Endometrial microvascular endothelial cells (primary cell): ENCODE measurements around the gene PRKG1. TPM values are rescaled to one million over a fixed set of nuclear protein-coding genes. Genes with fewer than 3 reads are reported as not detected.

Source experiments
- in situ Hi-C: cut with HindIII; loops from 2 replicates; pipeline ENCODE4 v1.10.0; 2017; ENCODE audit warnings: low sequenced_read_pairs, low pct_unique_long_range_greater_than_20kb; ENCODE audit errors: inconsistent ontology term
- total RNA-seq: library from RNA; depleted of rRNA; stranded (reverse); fragments of >200 nt; gene quantifications from one replicate; pipeline ENCODE4 v1.2.3, GENCODE V29; 2015; ENCODE audit errors: inconsistent ontology term

PRKG1 gene
- total RNA-seq, 1 donor from 2014 or later: not detected

GRCh38 chr10:51815723-51816122, 741.4 kb downstream of the PRKG1 start:
- in situ Hi-C loops: no loop called here

GRCh38 chr10:51821045-51821444, 746.8 kb downstream of the PRKG1 start:
- in situ Hi-C loops: no loop called here

GRCh38 chr10:51821745-51822144, 747.5 kb downstream of the PRKG1 start:
- in situ Hi-C loops: no loop called here

DNA sequence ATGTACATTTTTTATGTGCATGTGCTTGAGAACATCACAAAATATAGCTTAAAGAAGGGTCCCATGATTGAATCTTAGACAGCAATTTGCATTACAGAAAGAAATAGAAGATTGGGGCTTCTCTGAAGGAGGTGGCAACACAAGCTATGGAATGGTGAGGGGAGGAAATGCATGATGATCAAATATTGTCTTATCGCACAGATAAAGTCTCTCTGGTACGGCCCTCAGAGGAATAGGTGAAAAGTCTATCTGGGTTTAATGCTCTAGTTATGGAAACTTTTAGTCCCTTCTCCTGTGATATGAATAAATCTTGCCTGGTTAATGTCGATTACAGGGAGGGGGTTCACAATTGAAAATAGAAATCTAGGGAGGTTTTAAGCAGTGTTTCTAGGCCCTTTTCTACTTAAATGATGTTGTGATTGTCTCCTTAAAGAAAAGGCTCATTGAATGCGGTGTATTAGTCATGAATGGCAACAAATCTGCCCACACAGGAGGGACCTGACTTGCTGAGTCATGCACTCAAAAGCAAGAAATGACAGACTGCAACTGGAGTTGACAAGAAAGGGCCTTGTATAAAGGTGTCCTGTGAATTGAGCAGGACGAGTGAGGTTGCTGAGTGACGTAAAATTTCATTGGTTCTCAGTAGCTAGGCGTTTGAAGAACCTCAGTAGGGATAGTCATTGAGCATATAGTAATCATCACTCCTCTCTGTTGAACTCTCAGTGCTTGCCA, 758.5 kb downstream of the PRKG1 start:
- in situ Hi-C loops: no loop called here

GRCh38 chr10:51834548-51834947, 760.3 kb downstream of the PRKG1 start:
- in situ Hi-C loops: no loop called here

GRCh38 chr10:51838471-51838870, 764.2 kb downstream of the PRKG1 start:
- in situ Hi-C loops: no loop called here

GRCh38 chr10:51843966-51844365, 769.7 kb downstream of the PRKG1 start:
- in situ Hi-C loops: no loop called here

- in situ Hi-C loops: no loop called here
Measured at GRCh38 chr10:51846856-51847506, 772.7 kb downstream of the PRKG1 start.

GRCh38 chr10:51852297-51852696, 778.0 kb downstream of the PRKG1 start:
- in situ Hi-C loops: no loop called here

GRCh38 chr10:51857305-51857704, 783.0 kb downstream of the PRKG1 start:
- in situ Hi-C loops: no loop called here

GRCh38 chr10:51860257-51860656, 786.0 kb downstream of the PRKG1 start:
- in situ Hi-C loops: no loop called here

DNA sequence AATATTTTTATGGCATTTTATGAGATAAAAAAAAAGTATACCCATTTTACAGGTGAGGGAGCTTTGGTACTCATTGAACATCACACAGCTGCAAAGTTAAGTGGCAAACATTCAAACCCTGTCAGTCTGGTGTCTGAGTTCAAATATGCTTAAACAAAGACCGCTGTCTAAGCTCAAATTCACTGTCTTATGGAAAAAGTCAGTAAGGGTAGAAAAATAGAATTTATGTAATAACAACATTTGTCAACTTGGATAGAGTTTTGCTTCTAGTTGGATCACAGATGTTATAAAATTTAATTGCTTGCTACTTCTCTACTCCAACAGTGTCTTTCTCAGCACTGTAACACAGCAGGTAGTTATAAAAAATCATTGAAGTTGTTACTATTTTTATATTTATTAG, 786.8 kb downstream of the PRKG1 start:
- in situ Hi-C loops: no loop called here

- in situ Hi-C loops: no loop called here
Measured at GRCh38 chr10:51861731-51862130, 787.4 kb downstream of the PRKG1 start.

- in situ Hi-C loops: no loop called here
Measured at GRCh38 chr10:51862149-51862548, 787.9 kb downstream of the PRKG1 start.

- in situ Hi-C loops: no loop called here
Measured at GRCh38 chr10:51867956-51868355, 793.7 kb downstream of the PRKG1 start.

DNA sequence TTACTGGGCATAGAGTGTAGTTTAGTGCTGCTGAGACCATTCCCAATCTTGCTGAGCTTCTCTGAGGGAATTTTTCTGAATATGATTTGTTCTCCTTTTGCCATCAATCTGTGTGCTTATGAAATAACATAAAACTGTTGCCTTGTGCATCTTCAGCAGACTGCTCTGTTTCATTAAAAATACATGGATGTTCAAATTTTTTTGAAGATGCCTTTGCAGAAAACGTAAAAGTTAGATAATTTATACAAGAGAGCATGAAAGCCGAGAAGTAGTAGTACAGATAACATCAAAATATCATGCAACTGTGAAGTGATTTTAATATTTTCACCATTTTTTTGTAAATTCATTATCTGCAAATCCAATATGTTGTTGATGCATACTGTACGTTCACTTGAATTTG, 799.8 kb downstream of the PRKG1 start:
- in situ Hi-C loops: no loop called here

DNA sequence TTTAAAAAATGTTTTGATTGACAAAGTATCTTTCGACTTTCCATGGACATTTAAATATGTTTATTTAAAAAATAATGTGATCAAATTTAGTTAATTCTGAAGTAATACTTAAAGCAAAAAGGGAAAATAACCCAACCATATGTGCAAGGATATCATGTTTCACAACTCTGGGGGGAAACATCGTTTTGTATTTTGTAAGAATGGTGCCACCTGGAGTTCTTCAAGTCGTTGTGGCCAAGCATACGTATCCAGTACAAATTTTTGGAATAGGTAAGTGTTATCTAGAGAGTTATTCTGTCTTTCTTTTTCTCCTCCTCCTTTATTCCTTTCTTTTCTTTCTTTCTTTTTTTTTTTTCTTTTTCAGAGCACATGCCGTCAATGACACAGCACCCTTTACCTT, 801.3 kb downstream of the PRKG1 start:
- in situ Hi-C loops: no loop called here

GRCh38 chr10:51876503-51876902, 802.2 kb downstream of the PRKG1 start:
- in situ Hi-C loops: no loop called here

GRCh38 chr10:51876979-51877378, 802.7 kb downstream of the PRKG1 start:
- in situ Hi-C loops: no loop called here

DNA sequence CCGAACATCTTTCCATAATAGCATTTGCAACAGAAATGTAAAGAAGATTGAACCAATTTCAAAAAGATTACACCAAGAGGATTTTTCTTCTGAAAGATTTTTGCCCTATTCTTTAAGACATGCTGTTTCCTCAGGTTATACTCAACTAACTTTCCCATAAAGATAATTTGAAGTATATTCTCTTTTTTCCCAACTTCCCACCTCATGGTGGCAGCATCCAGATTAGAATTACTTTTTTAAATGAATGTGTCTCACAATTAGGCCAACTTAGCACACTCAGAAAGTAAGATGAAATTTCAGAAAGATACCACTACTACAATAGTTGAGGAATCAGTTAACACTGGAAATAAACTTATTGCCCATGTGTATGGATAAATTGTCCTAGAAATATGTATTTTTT, 803.3 kb downstream of the PRKG1 start:
- in situ Hi-C loops: no loop called here

GRCh38 chr10:51878695-51879094, 804.4 kb downstream of the PRKG1 start:
- in situ Hi-C loops: no loop called here
